Measurements from ENCODE around the gene AQP12A.

GRCh38 chr2:240713928-240714746, 22.5 kb downstream of the AQP12A start:
- TF ChIP-seq POLR2A (IDR thresholded peaks at IDR 0.05; ENCODE audit: low read length) (no peak), GATA1 (IDR thresholded peaks at IDR 0.05; ENCODE audit: low read depth, low read length) (no peak)
